ENCODE measurements around the gene OVCA2. TPM values are rescaled to one million over a fixed set of nuclear protein-coding genes. Genes with fewer than 3 reads are reported as not detected.

Gene OVCA2
- total RNA-seq, 1 donor = 28.1 TPM

- peaks cover 53% of the 10 kb centered on the region for H3K4me1 ChIP-seq (ENCODE audit: insufficient read depth, low read length)
- peaks cover 12% of the 10 kb centered on the region for H3K27me3 ChIP-seq (ENCODE audit: insufficient read depth, low read length)
- no peak overlapping the region for H3K4me3 ChIP-seq (ENCODE audit: low read length)
- H3K9me3 ChIP-seq (ENCODE audit: low read depth, low read length) = no peaks in the 10 kb centered on the region
These were observed 19.0 kb downstream of the OVCA2 start for GRCh38 chr17:2060681-2061440.

- Histone ChIP-seq H3K9me3 (ENCODE audit: low read depth, low read length) (no peaks in the 10 kb centered on the region), H3K4me3 (ENCODE audit: low read length) (no peak overlapping the region), H3K4me1 (ENCODE audit: insufficient read depth, low read length) (peaks cover 47% of the 10 kb centered on the region), H3K27me3 (ENCODE audit: insufficient read depth, low read length) (peaks cover 9% of the 10 kb centered on the region)
These were observed 19.7 kb downstream of the OVCA2 start for GRCh38 chr17:2061441-2061958.

DNA sequence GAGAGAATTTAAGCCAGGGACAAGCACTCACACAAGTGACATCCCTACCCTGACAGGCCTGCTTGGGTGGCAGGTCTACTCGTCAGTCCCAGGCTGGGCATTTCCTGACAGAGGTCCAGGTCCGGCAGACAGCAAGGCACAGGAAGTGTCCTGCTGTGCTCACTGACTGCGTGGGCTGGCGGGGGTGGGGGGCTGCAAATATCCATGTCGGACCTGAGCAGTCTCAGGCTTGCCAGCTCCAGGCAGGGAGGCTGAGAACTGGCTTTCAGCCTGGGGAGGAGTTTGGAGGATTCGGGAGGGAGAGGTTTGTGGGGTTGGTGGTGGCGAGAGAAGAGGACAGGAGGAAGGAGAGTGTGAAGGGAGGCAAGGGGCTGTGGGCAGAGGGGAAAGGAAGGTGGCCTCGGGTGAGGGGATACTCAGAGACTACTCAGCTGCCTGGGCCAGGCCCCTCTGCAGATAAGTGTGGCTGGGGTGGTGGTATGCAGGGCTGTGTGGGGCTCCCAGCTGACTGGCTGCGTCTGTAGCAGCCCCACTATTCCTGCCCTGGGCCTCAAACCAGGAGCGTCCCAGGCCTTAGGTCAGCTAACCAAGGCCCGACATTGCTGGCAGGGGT is 20.9 kb downstream of the OVCA2 start:
- H3K27me3 ChIP-seq (ENCODE audit: insufficient read depth, low read length) = peaks cover 6% of the 10 kb centered on the region
- H3K4me3 ChIP-seq (ENCODE audit: low read length) = no peak overlapping the region
- peaks cover 36% of the 10 kb centered on the region for H3K4me1 ChIP-seq (ENCODE audit: insufficient read depth, low read length)
- no peaks in the 10 kb centered on the region for H3K9me3 ChIP-seq (ENCODE audit: low read depth, low read length)

DNA sequence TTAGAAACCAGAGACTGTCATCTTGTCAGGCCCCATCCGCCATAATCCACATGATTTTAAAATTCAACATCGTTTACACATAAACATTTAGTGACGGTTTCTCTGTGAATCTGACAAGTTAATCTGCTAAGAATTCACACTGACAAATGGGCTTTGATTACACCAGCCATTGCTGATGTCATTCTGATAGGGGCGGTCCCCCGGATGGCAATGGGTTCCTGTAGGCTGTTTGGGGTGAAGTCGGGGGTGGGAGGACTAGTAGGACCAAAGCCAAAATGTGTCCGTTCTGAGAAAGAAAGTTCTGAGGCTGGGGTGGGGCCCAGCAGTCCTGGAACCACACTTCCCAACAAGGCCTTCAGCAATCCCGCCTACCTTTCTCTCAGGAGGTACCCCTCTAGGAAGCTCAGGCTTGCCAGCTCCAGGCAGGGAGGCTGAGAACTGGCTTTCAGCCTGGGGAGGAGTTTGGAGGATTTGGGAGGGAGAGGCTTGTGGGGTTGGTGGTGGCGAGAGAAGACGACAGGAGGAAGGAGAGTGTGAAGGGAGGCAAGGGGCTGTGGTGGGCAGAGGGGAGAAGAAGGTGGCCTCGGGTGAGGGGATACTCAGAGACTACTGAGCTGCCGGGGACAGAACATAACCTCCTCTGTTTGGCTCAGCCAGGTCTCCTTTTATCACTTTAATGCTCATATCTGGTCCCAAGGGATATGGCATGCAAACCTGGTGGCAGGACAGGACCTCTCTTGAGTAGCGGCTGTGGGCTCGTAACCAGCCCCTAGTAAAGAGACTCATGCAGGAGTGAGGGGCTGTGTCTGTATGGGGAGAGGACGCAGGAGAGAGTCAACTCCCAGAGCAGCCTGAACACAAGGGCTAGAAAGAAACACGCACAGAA is 21.7 kb downstream of the OVCA2 start:
- Histone ChIP-seq H3K4me1 (ENCODE audit: insufficient read depth, low read length) (peaks cover 28% of the 10 kb centered on the region), H3K4me3 (ENCODE audit: low read length) (no peak overlapping the region), H3K27me3 (ENCODE audit: insufficient read depth, low read length) (no peaks in the 10 kb centered on the region), H3K9me3 (ENCODE audit: low read depth, low read length) (no peaks in the 10 kb centered on the region)

DNA sequence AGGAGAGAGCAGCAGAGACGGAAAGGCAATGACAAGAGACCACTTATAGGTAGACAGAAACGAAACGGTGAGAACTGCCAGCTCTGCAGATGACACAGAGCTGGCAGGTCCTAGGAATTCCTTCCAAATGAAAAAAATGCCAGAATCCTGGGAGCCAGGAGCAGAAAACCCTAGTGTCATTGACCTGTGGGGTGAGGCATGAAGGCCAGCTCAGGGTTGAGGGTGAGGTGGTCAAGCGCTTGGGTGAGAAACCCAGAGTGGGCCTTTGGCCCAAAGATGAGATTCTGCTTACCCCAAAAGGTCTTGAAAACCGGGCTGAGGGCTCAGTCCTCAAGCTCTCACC is 22.3 kb downstream of the OVCA2 start:
- Histone ChIP-seq H3K4me3 (ENCODE audit: low read length) (no peak overlapping the region), H3K9me3 (ENCODE audit: low read depth, low read length) (no peaks in the 10 kb centered on the region), H3K4me1 (ENCODE audit: insufficient read depth, low read length) (peaks cover 22% of the 10 kb centered on the region), H3K27me3 (ENCODE audit: insufficient read depth, low read length) (no peaks in the 10 kb centered on the region)

DNA sequence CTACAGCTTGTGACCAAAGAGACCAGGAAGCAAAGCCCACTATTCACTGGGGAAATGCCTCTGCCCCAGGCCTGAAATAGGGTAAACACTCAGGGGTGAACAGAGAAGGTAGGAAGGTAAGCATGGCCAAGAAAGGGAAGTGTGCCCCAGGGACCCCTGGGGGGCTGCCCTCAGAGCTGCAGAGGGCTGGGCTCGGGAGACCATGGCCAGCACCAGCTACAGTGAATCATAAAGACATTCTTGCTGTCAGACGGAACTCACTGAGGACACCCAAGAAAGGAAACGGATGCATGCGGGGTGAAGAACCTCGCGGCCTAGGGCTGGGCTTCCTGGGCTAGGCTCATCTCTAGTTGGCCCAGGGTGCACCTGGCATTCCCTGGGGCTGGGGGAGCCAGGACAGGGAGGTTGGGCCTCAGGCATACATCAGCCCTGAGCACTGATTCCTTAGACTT is 22.7 kb downstream of the OVCA2 start:
- peaks cover 18% of the 10 kb centered on the region for H3K4me1 ChIP-seq (ENCODE audit: insufficient read depth, low read length)
- H3K4me3 ChIP-seq (ENCODE audit: low read length) = no peak overlapping the region
- H3K9me3 ChIP-seq (ENCODE audit: low read depth, low read length) = no peaks in the 10 kb centered on the region
- H3K27me3 ChIP-seq (ENCODE audit: insufficient read depth, low read length) = no peaks in the 10 kb centered on the region

DNA sequence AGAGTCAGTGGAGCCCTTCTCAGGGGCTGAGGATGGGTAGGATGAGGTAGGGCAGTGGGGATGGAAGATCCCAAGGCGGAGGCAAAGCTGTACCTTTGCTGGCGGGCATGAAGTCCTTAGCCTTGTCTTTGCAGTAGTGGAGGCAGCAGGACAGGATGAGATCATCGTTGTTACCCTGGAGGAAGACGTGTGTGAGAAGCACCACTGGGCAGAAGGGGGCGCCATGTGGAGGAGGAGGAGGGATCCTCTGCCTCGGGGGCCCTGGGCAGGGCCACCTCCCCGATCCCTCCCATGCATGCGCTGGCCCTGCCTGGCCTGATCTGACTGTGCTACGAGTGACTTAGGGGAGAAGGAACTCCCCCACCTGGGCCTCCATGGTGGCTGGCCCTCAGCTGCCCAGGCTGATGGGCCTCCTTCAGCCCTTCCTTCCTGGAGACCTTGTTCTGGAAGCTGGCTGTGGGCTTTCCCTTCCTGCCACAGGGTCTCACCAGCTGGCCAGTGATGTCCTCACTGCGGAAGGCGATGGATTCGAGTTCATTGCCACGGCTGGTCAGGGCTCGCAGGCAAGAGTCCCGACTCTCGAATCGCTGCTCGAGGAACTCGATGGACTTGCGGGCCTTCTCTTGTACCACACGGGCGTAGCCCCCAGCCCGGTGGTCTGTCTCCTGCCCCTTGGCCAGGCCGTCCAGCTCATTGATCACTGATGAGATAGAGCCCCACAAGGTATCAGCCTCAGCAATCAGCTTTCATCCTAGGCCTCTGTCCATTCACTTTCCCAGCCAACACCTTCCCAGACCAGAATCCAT is 23.4 kb downstream of the OVCA2 start:
- Histone ChIP-seq H3K27me3 (ENCODE audit: insufficient read depth, low read length) (no peaks in the 10 kb centered on the region), H3K9me3 (ENCODE audit: low read depth, low read length) (no peaks in the 10 kb centered on the region), H3K4me3 (ENCODE audit: low read length) (no peak overlapping the region), H3K4me1 (ENCODE audit: insufficient read depth, low read length) (peaks cover 11% of the 10 kb centered on the region)

GRCh38 chr17:2065949-2066400 is 24.2 kb downstream of the OVCA2 start:
- no peaks in the 10 kb centered on the region for H3K27me3 ChIP-seq (ENCODE audit: insufficient read depth, low read length)
- no peak overlapping the region for H3K4me3 ChIP-seq (ENCODE audit: low read length)
- H3K4me1 ChIP-seq (ENCODE audit: insufficient read depth, low read length) = peaks cover 13% of the 10 kb centered on the region
- H3K9me3 ChIP-seq (ENCODE audit: low read depth, low read length) = no peaks in the 10 kb centered on the region

- Histone ChIP-seq H3K4me1 (ENCODE audit: insufficient read depth, low read length) (peaks cover 23% of the 10 kb centered on the region), H3K4me3 (ENCODE audit: low read length) (no peak overlapping the region), H3K27me3 (ENCODE audit: insufficient read depth, low read length) (no peaks in the 10 kb centered on the region), H3K9me3 (ENCODE audit: low read depth, low read length) (no peaks in the 10 kb centered on the region)
These were observed 25.3 kb downstream of the OVCA2 start for GRCh38 chr17:2067048-2067561.

DNA sequence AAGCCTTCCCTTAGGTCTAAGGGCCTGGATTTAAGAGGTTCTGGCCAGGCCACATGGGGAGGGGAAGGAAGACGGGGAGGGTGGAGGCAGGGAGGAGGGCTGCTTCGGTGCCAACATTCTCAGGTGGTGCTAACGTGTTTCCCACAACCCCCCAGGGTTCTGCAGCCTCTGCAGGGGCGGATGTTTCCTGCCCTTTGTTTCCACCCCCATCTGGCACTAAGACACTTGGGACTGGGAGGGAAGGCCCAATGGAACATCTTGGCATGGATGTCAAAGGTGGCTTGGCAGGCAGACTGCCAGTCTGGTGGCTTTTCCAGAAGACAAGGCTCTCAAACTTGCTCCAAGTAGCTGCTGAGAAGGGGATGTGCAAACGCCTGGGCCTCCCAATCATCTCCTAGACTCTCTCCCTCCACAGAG is 25.8 kb downstream of the OVCA2 start:
- no peaks in the 10 kb centered on the region for H3K9me3 ChIP-seq (ENCODE audit: low read depth, low read length)
- H3K4me3 ChIP-seq (ENCODE audit: low read length) = no peak overlapping the region
- H3K27me3 ChIP-seq (ENCODE audit: insufficient read depth, low read length) = no peaks in the 10 kb centered on the region
- peaks cover 23% of the 10 kb centered on the region for H3K4me1 ChIP-seq (ENCODE audit: insufficient read depth, low read length)

GRCh38 chr17:2068031-2068518 is 26.3 kb downstream of the OVCA2 start:
- Histone ChIP-seq H3K27me3 (ENCODE audit: insufficient read depth, low read length) (no peaks in the 10 kb centered on the region), H3K4me3 (ENCODE audit: low read length) (no peak overlapping the region), H3K4me1 (ENCODE audit: insufficient read depth, low read length) (peaks cover 23% of the 10 kb centered on the region), H3K9me3 (ENCODE audit: low read depth, low read length) (no peaks in the 10 kb centered on the region)

DNA sequence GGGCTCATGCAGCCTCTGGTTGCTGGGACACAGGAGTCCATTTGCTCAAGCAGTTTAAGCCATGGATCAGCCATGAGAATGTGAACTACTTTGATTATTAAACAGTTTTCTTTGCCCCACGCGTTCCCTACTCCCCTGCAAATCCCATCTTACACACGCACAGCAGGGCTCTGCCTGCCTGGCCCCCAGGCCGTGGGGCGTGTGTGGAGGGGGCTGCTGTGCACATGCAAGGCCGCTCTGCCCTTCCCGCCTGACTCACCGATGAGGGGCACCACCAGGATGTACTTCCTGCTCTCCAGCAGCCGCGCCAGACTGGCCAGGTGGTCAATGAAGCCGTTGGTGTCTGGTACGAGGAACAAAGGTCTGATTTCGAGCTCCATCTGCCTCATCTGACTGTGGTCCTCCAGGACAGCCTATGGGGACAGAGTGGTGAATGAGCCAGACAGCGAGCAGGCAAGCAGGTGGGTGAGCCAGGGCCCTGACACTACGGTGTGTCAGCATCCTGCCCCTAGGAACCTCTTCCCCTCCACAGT is 26.8 kb downstream of the OVCA2 start:
- H3K4me3 ChIP-seq (ENCODE audit: low read length) = no peak overlapping the region
- no peaks in the 10 kb centered on the region for H3K9me3 ChIP-seq (ENCODE audit: low read depth, low read length)
- H3K4me1 ChIP-seq (ENCODE audit: insufficient read depth, low read length) = peaks cover 23% of the 10 kb centered on the region
- no peaks in the 10 kb centered on the region for H3K27me3 ChIP-seq (ENCODE audit: insufficient read depth, low read length)

GRCh38 chr17:2070241-2071023 is 28.6 kb downstream of the OVCA2 start:
- no peak overlapping the region for H3K4me3 ChIP-seq (ENCODE audit: low read length)
- no peaks in the 10 kb centered on the region for H3K9me3 ChIP-seq (ENCODE audit: low read depth, low read length)
- H3K4me1 ChIP-seq (ENCODE audit: insufficient read depth, low read length) = peaks cover 21% of the 10 kb centered on the region
- no peaks in the 10 kb centered on the region for H3K27me3 ChIP-seq (ENCODE audit: insufficient read depth, low read length)
